Measurements from ENCODE around the gene ASIC2.

ASIC2 gene

GRCh38 chr17:33207231-33207630 lies 85.9 kb downstream of the ASIC2 start:
- Mint-ChIP-seq H3K4me1 (no peaks in the 10 kb centered on the region), H3K4me3 (no peak overlapping the region), H3K27ac (ENCODE audit: low read depth) (no peak overlapping the region), H3K27me3 (peaks cover 50% of the 10 kb centered on the region), H3K36me3 (ENCODE audit: insufficient read depth) (no peaks in the 10 kb centered on the region), H3K9me3 (no peaks in the 10 kb centered on the region)
- ATAC-seq (replicated peaks; ENCODE audit: extremely low read depth, poor library complexity, severe bottlenecking) = no peak
- no peak for DNase-seq (ENCODE audit: low spot score in 2 of 2)

GRCh38 chr17:33205552-33205951 lies 87.5 kb downstream of the ASIC2 start:
- Mint-ChIP-seq H3K27ac (ENCODE audit: low read depth) (no peak overlapping the region), H3K4me1 (no peaks in the 10 kb centered on the region), H3K4me3 (no peak overlapping the region), H3K9me3 (no peaks in the 10 kb centered on the region), H3K27me3 (peaks cover 34% of the 10 kb centered on the region), H3K36me3 (ENCODE audit: insufficient read depth) (no peaks in the 10 kb centered on the region)
- DNase-seq (ENCODE audit: low spot score in 2 of 2) (no peak), ATAC-seq (replicated peaks; ENCODE audit: extremely low read depth, poor library complexity, severe bottlenecking) (no peak)

DNA sequence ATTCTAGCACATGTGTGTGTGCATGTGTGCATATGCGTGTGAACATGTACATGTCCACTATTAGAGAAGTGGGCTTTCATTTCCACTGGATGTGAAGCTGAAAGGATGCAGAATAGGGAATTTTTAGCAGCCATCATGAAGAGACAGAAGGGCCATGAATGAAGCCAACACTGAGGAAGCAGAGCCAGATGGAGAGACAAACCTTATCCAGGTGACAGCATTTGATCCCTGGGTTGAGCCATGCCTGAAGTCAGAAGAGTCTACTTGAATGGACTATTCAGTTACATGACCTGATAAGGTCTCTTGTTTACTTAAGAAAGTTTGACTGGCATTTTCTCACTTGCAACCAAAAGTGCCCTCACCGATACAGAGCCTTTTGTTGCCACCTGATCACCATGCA lies 88.4 kb downstream of the ASIC2 start:
- H3K27ac Mint-ChIP-seq (ENCODE audit: low read depth) = no peak overlapping the region
- ATAC-seq (replicated peaks; ENCODE audit: extremely low read depth, poor library complexity, severe bottlenecking) (no peak), DNase-seq (ENCODE audit: low spot score in 2 of 2) (no peak)
- peaks cover 25% of the 10 kb centered on the region for H3K27me3 Mint-ChIP-seq
- H3K4me1 Mint-ChIP-seq = no peaks in the 10 kb centered on the region
- no peak overlapping the region for H3K4me3 Mint-ChIP-seq
- H3K36me3 Mint-ChIP-seq (ENCODE audit: insufficient read depth) = no peaks in the 10 kb centered on the region
- H3K9me3 Mint-ChIP-seq = no peaks in the 10 kb centered on the region

DNA sequence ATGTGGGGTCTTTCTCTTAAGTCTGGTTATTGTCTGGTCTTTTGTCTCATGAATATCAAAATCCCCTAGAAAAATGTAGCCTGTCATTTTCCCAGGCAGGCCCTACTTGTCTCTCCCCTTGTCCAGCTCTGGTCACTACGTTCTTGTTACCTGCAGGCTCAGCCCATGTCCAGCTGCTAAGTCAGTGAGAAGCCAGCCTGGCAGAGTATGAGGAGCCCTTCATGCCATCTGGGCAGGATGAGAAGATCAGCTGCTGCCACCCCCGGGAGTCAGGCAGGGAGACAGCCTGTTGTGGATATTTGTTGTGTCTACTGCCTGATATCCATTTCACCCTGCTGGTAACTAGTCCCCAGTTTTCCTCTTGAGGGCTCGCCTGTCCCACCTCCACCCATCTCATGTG lies 88.9 kb downstream of the ASIC2 start:
- Mint-ChIP-seq H3K27me3 (peaks cover 20% of the 10 kb centered on the region), H3K4me1 (no peaks in the 10 kb centered on the region), H3K36me3 (ENCODE audit: insufficient read depth) (no peaks in the 10 kb centered on the region), H3K4me3 (no peak overlapping the region), H3K27ac (ENCODE audit: low read depth) (no peak overlapping the region), H3K9me3 (no peaks in the 10 kb centered on the region)
- no peak for DNase-seq (ENCODE audit: low spot score in 2 of 2)
- no peak for ATAC-seq (replicated peaks; ENCODE audit: extremely low read depth, poor library complexity, severe bottlenecking)

DNA sequence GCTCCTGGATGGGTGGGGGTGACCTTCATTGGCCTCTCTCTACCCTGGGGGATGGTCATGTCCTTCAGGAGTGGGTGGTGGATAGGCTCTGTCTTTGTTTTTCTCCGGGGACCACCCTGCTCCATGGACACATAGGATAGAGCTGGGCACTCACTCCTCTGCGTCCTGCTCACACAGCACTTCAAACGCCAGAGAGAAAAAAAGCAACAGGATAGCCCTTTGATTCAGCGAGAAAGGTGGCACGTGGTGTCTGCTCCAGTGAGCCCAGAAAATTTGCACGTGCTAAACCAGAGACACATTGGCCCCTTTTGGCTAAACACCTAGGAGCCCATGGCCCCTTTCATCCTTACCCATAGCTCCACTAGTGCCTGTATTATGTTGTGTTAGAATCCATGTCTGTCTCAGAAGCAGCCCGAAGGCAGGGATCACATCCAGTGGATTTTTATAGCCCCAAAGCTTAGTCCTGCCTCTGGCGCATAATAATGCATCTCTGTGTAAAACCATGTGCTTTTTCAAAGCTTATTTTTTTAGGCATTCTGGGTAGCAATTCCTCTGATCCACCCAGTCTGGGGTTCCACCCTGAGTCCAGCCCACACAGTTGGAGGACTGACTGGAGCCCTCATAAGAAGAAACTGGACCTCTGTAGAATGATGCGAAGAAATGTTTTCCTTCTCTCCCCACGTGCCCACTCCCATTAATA lies 90.1 kb downstream of the ASIC2 start:
- no peaks in the 10 kb centered on the region for H3K4me1 Mint-ChIP-seq
- peaks cover 18% of the 10 kb centered on the region for H3K27me3 Mint-ChIP-seq
- no peak overlapping the region for H3K27ac Mint-ChIP-seq (ENCODE audit: low read depth)
- H3K9me3 Mint-ChIP-seq = no peaks in the 10 kb centered on the region
- H3K4me3 Mint-ChIP-seq = no peak overlapping the region
- H3K36me3 Mint-ChIP-seq (ENCODE audit: insufficient read depth) = no peaks in the 10 kb centered on the region
- ATAC-seq (replicated peaks; ENCODE audit: extremely low read depth, poor library complexity, severe bottlenecking) = no peak
- DNase-seq (ENCODE audit: low spot score in 2 of 2) = no peak

DNA sequence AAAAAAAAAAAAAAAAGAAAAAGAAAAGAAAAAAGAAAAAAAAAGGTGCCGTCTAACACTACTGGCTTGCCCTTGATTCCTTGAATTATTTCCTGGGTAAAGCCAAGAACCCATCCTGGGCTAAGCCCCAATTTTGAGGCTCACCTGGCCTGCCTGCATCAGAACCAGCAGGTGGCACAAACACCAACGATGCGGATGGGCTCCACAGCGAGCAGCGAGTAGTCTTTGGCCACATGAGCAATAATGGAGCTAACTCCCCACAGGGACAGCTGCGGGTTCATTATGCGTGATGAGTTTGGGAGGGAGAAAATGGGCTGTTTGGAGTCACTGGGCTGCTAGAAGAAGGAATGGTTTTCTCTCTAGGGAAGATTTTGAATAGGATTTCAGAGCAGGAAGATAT lies 91.1 kb downstream of the ASIC2 start:
- DNase-seq (ENCODE audit: low spot score in 2 of 2) (no peak), ATAC-seq (replicated peaks; ENCODE audit: extremely low read depth, poor library complexity, severe bottlenecking) (no peak)
- H3K27me3 Mint-ChIP-seq = peaks cover 18% of the 10 kb centered on the region
- H3K27ac Mint-ChIP-seq (ENCODE audit: low read depth) = no peak overlapping the region
- no peaks in the 10 kb centered on the region for H3K4me1 Mint-ChIP-seq
- H3K4me3 Mint-ChIP-seq = no peak overlapping the region
- H3K36me3 Mint-ChIP-seq (ENCODE audit: insufficient read depth) = no peaks in the 10 kb centered on the region
- H3K9me3 Mint-ChIP-seq = no peaks in the 10 kb centered on the region

- ATAC-seq (replicated peaks; ENCODE audit: extremely low read depth, poor library complexity, severe bottlenecking) (no peak), DNase-seq (ENCODE audit: low spot score in 2 of 2) (no peak)
- Mint-ChIP-seq H3K36me3 (ENCODE audit: insufficient read depth) (no peaks in the 10 kb centered on the region), H3K4me1 (no peaks in the 10 kb centered on the region), H3K27ac (ENCODE audit: low read depth) (no peak overlapping the region), H3K9me3 (no peaks in the 10 kb centered on the region), H3K27me3 (peaks cover 15% of the 10 kb centered on the region), H3K4me3 (no peak overlapping the region)
Measured at GRCh38 chr17:33201283-33201682, 91.8 kb downstream of the ASIC2 start.

DNA sequence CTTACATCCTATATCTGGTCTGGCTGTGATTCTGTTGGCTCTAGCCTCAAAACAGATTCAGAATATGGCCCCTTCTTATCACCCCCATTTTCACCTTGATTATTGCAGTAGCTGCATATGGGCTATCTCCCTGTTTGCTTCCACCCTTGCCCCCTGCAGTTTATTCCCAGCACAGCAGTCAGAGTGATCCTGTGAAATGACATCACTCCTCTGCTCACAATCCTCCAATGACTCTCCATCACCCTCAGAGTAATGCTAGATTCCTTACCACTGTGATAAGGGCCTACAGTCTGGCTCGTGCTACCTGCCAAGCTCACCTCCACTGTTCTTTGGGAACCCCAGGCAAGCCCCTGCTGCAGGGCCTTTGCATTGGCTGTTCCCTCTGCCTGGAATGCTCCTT lies 92.5 kb downstream of the ASIC2 start:
- no peak for ATAC-seq (replicated peaks; ENCODE audit: extremely low read depth, poor library complexity, severe bottlenecking)
- no peaks in the 10 kb centered on the region for H3K36me3 Mint-ChIP-seq (ENCODE audit: insufficient read depth)

GRCh38 chr17:33199571-33200510 lies 93.3 kb downstream of the ASIC2 start:
- ATAC-seq (replicated peaks; ENCODE audit: extremely low read depth, poor library complexity, severe bottlenecking) (no peak), DNase-seq (ENCODE audit: low spot score in 2 of 2) (no peak)
- Mint-ChIP-seq H3K9me3 (no peaks in the 10 kb centered on the region), H3K27me3 (peaks cover 21% of the 10 kb centered on the region), H3K36me3 (ENCODE audit: insufficient read depth) (no peaks in the 10 kb centered on the region), H3K27ac (ENCODE audit: low read depth) (no peak overlapping the region), H3K4me1 (no peaks in the 10 kb centered on the region), H3K4me3 (no peak overlapping the region)

More for the DNA sequence above, 92.5 kb downstream of the ASIC2 start:
- H3K4me3 Mint-ChIP-seq = no peak overlapping the region
- no peak overlapping the region for H3K27ac Mint-ChIP-seq (ENCODE audit: low read depth)
- no peaks in the 10 kb centered on the region for H3K9me3 Mint-ChIP-seq
- H3K4me1 Mint-ChIP-seq = no peaks in the 10 kb centered on the region
- no peak for DNase-seq (ENCODE audit: low spot score in 2 of 2)
- peaks cover 17% of the 10 kb centered on the region for H3K27me3 Mint-ChIP-seq

DNA sequence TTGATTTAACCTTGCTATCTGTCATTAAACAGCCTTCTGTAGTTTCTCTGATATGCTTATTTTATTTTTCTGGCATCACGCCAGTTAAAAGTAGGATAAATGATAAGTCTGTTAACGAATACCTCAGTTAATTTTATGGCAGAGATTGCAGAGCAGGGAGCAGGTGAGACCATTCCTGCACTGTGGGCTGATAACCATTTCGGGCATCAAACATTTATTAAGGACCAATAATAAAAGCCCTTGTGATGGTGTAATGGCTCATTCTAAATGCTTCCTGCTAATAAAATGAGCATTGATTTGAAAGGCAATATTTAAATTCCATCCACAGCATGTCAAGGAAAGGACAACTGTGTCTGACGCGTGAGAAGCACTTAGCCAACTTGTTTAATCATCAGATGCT lies 94.1 kb downstream of the ASIC2 start:
- DNase-seq (ENCODE audit: low spot score in 2 of 2) = no peak
- ATAC-seq (replicated peaks; ENCODE audit: extremely low read depth, poor library complexity, severe bottlenecking) = no peak
- Mint-ChIP-seq H3K4me3 (no peak overlapping the region), H3K27ac (ENCODE audit: low read depth) (no peak overlapping the region), H3K27me3 (peaks cover 21% of the 10 kb centered on the region), H3K4me1 (no peaks in the 10 kb centered on the region), H3K36me3 (ENCODE audit: insufficient read depth) (no peaks in the 10 kb centered on the region), H3K9me3 (no peaks in the 10 kb centered on the region)

DNA sequence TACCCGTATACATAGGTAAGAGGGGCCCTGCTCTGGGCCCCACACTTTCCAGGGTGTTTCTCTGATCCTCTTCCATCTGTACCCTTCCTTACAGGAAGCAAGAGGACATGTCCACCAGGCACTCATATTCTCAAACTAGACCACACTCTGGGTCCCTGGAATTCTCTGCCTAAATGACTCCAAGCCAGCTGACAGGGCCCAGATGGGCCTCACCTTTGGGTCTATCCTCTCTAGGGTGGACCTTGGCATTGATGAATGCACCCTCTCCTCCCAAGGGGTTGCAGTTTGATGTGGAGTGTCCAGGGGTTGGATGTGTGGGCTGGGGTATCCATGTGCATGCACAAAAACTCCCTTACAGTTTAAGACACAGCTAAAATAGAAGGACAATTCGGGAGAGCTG lies 95.8 kb downstream of the ASIC2 start:
- Mint-ChIP-seq H3K9me3 (no peaks in the 10 kb centered on the region), H3K4me1 (no peaks in the 10 kb centered on the region), H3K27me3 (peaks cover 34% of the 10 kb centered on the region), H3K27ac (ENCODE audit: low read depth) (no peak overlapping the region), H3K4me3 (no peak overlapping the region), H3K36me3 (ENCODE audit: insufficient read depth) (no peaks in the 10 kb centered on the region)
- no peak for DNase-seq (ENCODE audit: low spot score in 2 of 2)
- ATAC-seq (replicated peaks; ENCODE audit: extremely low read depth, poor library complexity, severe bottlenecking) = no peak

- H3K27me3 Mint-ChIP-seq = peaks cover 34% of the 10 kb centered on the region
- ATAC-seq (replicated peaks; ENCODE audit: extremely low read depth, poor library complexity, severe bottlenecking) (no peak), DNase-seq (ENCODE audit: low spot score in 2 of 2) (no peak)
- H3K4me3 Mint-ChIP-seq = no peak overlapping the region
- H3K36me3 Mint-ChIP-seq (ENCODE audit: insufficient read depth) = no peaks in the 10 kb centered on the region
- H3K27ac Mint-ChIP-seq (ENCODE audit: low read depth) = no peak overlapping the region
- no peaks in the 10 kb centered on the region for H3K9me3 Mint-ChIP-seq
- H3K4me1 Mint-ChIP-seq = no peaks in the 10 kb centered on the region
Measured at GRCh38 chr17:33196883-33197282, 96.2 kb downstream of the ASIC2 start.
